HG03571 (cell line): Measurements from ENCODE around the gene TYR.
"Not testable (repeated sequence)": the region's sequence is repeated elsewhere in the genome, so short reads cannot be mapped to it uniquely, and the experiment has no call there.

ENCODE experiments used
- ATAC-seq: cut with Tn5 transposase; IDR thresholded peaks from one replicate; pipeline ENCODE4 v1.9.1; 2021; ENCODE audit not compliant: unreplicated experiment

TYR gene

GRCh38 chr11:89342880-89343572 lies 165.4 kb downstream of the TYR start:
- not testable (repeated sequence) for ATAC-seq
